Activated naive CD4-positive, alpha-beta T cell (primary cell): Measurements from ENCODE around the gene FBL.
"Not testable (repeated sequence)": the region's sequence is repeated elsewhere in the genome, so short reads cannot be mapped to it uniquely, and the experiment has no call there.

Source experiments
- DNase-seq, 4 experiments: peaks; one replicate each; lab custom pipeline; 2025; lab: John Stamatoyannopoulos, UW

The FBL gene

GRCh38 chr19:39876486-39876885 lies 30.3 kb upstream of the FBL start:
- not testable (repeated sequence) for DNase-seq

DNA sequence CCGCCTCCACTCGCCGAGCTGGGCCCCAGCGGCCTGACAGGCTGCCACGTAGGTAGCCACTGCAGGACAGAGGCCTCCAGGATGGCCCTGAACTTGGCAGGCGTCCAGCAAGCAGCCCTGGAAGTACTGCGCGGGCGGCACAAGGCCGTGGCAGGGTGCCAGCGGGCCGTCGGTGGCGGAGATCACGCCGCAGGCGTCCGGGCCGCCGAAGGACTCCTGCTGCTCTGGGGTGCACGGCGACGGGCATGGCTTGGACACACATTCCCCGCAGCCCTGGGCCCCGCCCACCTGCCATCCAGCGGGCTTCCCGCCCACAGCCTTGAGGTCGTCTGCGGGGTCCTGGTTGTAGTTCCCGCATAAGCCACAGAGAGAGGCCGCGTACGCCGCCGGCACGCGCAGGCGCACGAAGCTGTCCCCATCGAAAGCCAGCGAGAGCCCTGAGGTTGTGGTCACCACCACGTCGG lies 29.3 kb upstream of the FBL start:
- DNase-seq: not testable (repeated sequence)

- DNase-seq: no peak
Measured at GRCh38 chr19:39874404-39874803, 28.2 kb upstream of the FBL start.

GRCh38 chr19:39873385-39873784 lies 27.2 kb upstream of the FBL start:
- no peak for DNase-seq

DNA sequence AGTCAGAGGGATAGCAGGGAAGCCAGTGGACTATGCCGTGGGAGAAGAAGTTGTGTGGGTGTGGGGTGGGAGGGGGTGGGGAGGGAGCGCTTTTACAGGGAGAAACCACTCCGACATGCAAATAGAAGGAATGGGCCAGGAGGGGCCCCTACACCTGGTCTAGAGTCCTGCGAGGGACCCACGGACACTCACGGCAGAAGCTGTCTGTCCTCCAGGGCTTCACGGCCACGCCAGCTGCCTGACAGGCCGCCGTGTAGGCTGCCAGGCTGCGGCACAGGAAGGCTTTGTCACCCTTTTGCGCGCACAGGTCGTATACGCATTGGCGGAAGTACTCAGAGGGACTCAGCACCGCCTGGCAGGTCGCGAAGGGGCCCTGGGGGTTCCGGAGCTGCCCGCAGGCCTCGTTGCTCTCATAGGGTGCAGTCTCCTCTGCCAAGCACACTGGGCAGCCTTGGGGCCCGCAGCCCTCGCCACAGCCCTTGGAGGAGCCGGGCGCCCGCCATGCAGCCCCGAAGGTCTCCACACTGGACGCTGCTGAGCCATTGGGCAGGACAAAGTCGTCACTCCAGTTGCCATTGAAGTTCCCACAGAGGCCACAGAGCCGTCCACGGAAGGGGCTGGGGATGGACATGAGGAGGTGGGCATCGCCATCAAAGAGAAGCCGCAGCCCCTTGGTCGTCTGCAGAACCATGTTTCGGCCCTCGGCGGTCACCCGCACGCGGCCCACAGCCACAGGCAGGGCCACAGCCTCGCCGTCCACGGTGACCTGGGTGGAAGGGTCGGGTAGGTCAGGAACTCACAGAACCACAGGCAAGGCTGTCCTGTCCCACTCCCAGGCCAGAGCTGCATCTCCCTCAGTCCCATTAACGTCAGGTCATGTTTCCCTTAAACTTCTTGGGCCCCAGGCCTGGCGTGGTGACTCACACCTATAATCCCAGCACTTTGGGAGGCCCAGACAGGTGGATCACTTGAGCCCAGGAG lies 26.0 kb upstream of the FBL start:
- DNase-seq: no peak

GRCh38 chr19:39871362-39871761 lies 25.2 kb upstream of the FBL start:
- DNase-seq: no peak

- DNase-seq: no peak
Measured at GRCh38 chr19:39870171-39870971, 24.2 kb upstream of the FBL start.

GRCh38 chr19:39867952-39868351 lies 21.8 kb upstream of the FBL start:
- DNase-seq: no peak

DNA sequence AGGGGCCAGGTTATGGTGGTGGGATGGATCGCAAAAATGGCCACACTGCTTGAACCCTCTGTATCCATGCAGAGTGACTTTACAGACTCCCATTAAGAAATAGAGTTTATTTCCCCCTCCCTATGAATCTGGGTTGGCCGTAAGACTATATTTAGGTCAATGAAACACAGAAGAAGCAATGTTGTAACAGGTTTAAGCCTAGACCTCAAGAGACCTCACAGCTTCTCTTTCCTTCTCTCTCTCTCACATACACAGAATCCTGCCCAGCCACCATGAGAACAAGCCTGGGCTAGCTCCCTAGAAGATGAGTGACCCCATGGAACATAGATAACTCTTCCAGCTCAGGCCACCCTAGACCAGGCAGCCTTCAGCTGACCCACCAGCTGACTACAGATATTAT lies 21.0 kb upstream of the FBL start:
- DNase-seq: no peak

GRCh38 chr19:39865953-39866352 lies 19.8 kb upstream of the FBL start:
- DNase-seq: no peak

DNA sequence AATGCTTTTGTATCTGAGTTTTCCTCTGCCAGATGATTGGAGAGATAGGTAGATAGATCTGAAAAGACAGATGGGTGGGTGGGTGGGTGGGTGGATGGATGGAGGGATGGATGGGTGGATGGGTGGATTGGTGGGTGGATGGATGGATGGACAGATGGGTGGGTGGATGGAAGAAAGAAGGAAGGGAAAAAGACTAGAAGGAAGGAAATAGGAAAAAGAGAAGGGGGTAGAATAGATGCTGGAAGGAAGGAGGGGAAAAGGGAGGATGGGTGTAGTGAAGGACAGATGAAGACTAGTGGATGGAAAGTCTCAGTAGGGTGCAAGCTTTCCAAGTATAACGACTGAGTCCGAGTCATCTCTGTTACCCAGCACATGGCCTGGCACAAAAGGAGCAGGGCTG lies 19.0 kb upstream of the FBL start:
- DNase-seq: no peak

DNA sequence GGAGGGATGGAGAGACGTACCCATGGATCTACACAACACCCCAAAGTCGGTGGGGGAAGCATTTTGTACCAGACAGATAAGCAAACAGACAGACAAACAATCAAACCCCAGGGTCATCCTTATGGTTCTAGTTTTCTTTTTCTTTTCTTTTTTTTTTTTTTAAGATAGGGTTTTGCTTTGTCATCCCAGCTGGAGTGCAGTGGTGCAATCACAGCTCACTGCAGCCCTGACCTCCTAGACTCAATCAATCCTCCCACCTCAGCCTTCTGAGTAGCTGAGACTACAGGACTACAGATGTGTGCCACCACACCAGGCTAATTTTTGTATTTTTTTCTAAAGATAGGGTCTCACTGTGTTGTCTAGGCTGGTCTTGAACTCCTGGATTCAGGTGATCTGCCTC lies 17.9 kb upstream of the FBL start:
- no peak for DNase-seq

DNA sequence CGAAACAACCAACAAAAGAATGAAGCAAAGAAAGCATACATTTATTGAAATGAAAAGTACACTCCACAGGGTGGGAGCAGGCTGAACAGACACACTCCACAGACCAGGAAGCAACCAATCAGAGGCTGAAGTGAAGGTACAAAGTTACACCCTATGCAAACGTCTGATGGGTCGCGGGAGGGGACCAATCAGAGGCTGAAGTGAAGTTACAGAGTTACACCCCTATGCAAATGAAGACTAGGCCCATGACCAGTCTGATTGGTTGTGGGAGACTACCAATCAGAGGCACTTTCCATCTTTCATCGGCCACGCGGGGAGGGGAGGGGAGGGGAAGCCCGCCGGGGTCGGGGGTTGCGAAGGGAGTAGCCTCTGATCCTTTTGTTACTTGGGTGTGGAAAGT lies 12.4 kb upstream of the FBL start:
- no peak for DNase-seq

DNA sequence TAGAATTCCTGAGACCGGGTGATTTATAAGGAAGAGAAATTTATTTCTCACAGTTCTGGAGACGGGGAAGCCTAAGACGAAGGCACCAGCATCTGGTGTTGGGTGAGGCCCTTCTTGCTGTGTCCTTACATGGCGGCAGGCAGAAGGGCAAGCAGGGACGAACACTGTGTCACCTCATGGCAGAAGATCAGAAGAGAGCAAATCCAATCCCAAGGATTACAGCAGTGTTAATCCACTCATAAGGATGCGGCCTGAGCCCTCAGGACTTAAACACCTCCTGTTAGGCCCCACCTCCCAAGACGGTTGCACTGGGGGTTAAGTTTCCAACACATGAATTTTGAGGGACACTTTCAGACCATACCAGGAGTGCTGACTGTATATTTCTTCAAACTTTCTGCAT lies 6.7 kb upstream of the FBL start:
- DNase-seq: no peak

DNA sequence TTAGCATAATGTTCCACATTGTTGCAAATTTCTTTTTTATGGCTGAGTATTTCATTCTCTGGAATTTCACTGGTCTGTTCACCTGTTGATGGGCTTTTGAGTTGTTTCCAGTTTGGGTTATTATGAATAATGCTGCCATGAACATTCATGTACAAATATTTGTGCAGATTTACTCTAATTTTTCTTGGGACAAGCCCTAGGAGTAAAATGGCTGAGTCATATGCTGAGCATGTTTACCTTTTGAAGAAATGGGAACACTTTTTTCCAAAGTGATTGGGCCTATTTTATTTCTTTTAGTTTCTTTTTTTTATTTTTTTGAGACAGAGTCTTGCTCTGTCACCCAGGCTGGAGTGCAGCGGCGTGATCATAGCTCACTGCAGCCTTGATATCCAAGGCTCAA lies 4.7 kb upstream of the FBL start:
- no peak for DNase-seq

DNA sequence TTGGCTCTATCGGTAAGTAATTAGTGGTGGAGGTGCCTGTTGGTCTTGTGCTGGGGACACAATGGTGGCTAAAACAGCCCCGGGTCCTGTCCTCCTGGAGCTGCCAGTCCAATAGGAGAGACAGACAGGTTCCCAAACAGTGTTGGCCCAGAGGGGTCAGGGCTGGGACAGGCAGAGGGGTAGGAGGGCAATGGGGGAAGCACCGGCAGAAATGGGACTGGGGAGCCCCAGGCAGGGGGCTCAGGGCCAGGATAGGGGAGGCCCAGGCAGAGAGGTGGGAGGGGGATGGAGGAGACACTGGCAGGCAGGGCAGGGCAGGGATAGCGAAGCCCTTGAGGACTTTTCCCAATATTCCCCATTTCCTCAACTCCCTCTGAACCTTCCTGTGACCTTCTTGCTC lies 2.2 kb upstream of the FBL start:
- no peak for DNase-seq

DNA sequence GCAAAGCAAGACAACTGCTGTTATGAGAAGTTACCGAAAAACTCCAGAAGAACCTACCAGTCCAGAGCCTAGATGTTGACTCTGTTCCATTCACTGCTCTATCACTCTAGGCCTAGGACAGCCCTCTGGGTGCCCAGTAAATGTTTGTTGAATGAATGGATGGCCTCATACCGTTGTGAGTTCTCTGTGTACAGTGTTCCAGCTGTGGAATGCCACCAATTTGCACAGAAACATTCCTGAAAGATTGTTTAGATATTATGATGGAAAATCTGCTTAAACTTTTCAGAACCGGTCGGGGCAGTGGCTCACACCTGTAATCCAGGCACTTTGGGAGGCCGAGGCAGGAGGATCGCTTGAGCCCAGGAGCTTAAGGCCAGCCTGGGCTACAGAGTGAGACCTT lies 1.3 kb upstream of the FBL start:
- no peak for DNase-seq

DNA sequence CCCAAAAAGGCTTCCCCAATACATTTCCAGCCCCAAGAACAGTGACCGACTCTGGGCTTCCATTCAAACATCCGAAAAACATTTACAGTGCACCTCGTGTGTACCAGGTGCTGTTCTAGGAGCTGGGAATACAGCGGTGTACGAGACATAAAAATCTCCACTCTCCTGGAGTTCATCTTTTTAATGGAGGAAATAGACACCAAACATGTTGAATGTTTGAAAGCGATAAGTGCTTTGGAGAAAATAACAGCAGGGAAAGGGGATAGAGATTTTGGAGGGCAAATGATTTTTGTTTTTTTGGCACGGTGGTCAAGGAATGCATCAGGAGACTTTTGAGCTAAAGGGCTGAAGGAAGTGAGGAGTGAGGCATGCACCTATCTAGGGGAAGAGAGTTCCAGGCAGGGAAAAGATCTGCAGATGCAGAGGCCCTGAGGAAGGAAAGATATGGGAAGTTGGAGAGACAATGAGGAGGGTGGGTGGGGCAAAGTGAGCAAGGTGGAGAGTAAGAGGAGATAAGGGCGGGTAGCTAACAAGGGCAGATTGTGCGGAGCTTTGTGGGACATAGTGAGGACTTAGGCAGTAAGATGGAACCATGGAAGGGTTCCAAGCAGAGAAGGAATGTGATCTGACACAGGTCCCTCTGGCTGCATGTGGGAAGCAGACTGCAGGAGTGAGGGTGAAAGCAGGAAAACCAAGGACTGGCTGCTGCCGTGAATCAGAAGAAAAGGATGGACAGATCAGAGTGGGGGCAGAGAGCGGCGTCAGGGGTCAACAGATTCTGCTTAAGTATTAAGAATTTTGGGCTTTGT lies 703 bp upstream of the FBL start:
- no peak for DNase-seq

GRCh38 chr19:39845584-39845932 lies 621 bp downstream of the FBL start:
- no peak for DNase-seq

DNA sequence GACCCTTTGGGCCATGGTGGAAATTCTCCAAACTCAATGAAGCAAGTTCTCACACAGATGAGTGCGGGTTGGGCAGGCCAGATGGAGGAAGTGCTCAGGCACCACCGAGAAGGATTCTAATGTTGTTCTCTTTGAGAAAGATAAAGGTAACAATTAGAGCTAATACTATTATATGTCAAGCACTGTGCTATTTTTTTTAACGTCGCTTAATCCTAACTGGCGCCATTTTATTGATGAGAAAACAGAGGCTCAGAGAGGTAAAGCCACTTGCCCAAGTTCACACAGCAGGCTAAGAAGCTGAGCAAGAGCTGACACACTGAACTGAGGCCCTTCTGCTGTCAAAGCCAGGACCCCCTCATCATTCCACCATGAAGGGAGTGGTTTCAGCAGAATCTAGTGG lies 1.0 kb downstream of the FBL start:
- DNase-seq: no peak

DNA sequence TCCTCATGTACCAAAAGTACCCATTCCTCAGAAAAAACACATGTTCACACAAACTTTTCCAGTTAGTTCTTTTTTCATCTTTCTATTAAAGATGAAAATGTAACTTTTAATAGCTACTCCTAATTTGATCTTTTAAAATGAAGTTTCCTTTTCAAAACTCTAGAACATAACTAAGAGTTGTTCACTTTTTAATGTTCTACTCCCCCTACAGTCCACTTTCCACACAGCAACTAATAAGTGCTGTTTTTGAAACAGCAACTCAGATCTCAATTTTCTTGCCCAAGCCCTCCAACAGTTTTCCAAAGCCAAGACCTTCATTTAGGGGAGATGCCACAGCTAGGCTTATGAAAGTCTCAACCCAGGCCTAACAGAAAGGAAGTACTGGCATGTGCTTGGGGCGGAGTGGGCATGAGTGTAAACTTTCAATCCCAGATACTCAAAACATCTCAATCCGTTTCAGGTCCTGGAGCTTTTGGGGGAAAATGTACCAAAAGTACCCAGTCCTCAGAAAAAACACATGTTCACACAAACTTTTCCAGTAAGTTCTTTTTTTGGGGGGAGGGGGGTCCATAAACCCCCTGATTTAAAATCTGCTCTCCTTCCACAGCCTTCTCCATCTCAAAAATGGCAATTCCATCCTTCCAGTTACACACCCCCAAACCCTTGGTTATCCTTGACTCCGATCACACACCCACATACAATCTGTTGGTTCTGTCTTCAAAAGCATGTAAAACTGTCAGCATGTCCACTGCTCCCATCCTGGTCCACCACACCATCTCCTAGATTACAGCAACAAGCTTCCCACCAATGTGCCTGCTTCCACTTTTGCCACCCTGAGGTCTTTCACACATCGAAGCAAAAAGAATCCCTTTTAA lies 2.0 kb downstream of the FBL start:
- no peak for DNase-seq
